ENCODE results near the gene FAAP24. TPM values are rescaled to one million over a fixed set of nuclear protein-coding genes. Genes with fewer than 3 reads are reported as not detected.
"Not testable (repeated sequence)": the region's sequence is repeated elsewhere in the genome, so short reads cannot be mapped to it uniquely, and the experiment has no call there.

FAAP24 gene
- polyA plus RNA-seq, 4 donors = 0.67 to 3.5 (median 1.9) TPM

DNA sequence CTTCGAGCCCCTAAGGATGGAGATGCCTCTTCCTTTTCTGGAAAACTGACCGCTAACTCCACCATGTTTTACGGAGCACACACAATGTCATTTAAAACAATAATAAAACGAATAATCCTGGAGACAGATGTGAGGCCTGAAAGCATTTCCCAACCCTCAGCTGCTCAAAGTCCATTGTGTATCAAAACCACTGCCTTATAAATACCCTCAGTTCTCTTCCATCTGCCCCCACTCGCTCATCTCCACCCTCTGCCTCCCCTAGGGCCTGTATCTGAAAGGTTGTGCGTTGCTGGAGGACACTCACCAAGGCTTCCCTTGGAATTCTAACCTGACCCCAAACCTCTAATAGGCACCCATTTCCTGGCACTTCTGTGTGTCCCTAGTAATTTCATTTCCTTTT is 10.4 kb downstream of the FAAP24 start:
- WGBS, 3 donors = 51 to 75% (median 56%) methylated on average over 6 of the region's 6 CpGs

DNA sequence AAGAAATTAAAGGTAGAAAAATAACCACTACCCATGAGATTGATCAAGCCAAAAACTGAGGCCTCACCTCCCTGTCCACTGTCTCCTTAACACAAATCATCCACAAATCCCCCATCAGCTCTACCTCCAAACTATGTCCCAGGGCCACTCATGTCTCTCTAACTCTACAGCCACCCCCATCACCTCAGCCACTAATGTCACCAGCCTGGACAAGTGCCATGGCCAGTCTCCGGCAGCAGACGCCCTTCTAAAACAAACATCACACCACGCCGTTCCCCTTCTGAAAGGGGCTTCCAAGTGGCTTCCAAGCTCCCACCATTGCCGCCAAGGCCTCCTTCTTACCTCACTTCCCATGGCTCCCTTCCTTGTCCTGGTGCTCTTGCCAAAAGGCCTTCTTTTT is 16.2 kb downstream of the FAAP24 start:
- not testable (repeated sequence) for FAIRE-seq; H3K27ac ChIP-seq (ENCODE audit: low read depth in 1 of 3, low read length in 2 of 3); H3K9me3 ChIP-seq (ENCODE audit: control insufficient read depth in 2 of 2, insufficient read depth in 1 of 2, low read depth in 1 of 2, low read length in 1 of 2); H3K4me1 ChIP-seq (ENCODE audit: control insufficient read depth in 3 of 3, insufficient read depth in 2 of 3, low read depth in 1 of 3, low read length in 2 of 3); H3K4me3 ChIP-seq (ENCODE audit: low read depth in 1 of 3, low read length in 3 of 3); H3K27me3 ChIP-seq (ENCODE audit: control insufficient read depth in 3 of 3, insufficient read depth in 3 of 3, low read length in 3 of 3); DNase-seq
- H3K36me3 ChIP-seq (ENCODE audit: control insufficient read depth in 3 of 3, insufficient read depth in 2 of 3, low read depth in 1 of 3, low read length in 3 of 3) = peaks cover 0 to 64% (median 19%) of the 10 kb centered on the region in 3 donors
- 90 to 95% (median 91%) methylated on average over 5 of the region's 5 CpGs for WGBS, 3 donors

More for the DNA sequence above, 10.4 kb downstream of the FAAP24 start:
- not testable (repeated sequence) for FAIRE-seq; DNase-seq; H3K9me3 ChIP-seq (ENCODE audit: control insufficient read depth in 2 of 2, insufficient read depth in 1 of 2, low read depth in 1 of 2, low read length in 1 of 2); H3K27me3 ChIP-seq (ENCODE audit: control insufficient read depth in 3 of 3, insufficient read depth in 3 of 3, low read length in 3 of 3); H3K27ac ChIP-seq (ENCODE audit: low read depth in 1 of 3, low read length in 2 of 3); H3K4me3 ChIP-seq (ENCODE audit: low read depth in 1 of 3, low read length in 3 of 3); H3K4me1 ChIP-seq (ENCODE audit: control insufficient read depth in 3 of 3, insufficient read depth in 2 of 3, low read depth in 1 of 3, low read length in 2 of 3)
- peaks cover 3 to 54% (median 5%) of the 10 kb centered on the region in 3 donors for H3K36me3 ChIP-seq (ENCODE audit: control insufficient read depth in 3 of 3, insufficient read depth in 2 of 3, low read depth in 1 of 3, low read length in 3 of 3)

DNA sequence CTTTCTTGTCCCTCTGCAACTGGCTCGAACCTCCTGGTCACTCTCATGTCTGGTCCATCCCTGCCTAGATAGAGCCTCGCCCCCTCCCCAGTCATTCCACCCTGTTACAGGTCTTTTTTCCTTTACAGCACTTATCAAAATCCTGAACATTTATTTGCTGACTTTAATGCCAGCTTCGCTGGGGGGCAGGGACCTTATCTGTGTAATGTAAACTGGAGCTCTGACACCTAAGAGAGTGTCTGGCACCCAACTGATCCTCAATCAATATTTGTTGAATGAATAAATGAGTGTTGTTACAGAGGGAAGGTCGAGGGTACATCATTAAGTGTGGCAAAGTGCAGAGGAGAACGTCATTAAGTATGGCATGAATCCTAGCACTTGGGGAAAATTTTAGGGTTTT is 16.7 kb downstream of the FAAP24 start:
- no peaks in the 10 kb centered on the region for H3K9me3 ChIP-seq (ENCODE audit: control insufficient read depth in 2 of 2, insufficient read depth in 1 of 2, low read depth in 1 of 2, low read length in 1 of 2)
- FAIRE-seq (no peak), DNase-seq (no peak)
- no peaks in the 10 kb centered on the region for H3K4me1 ChIP-seq (ENCODE audit: control insufficient read depth in 3 of 3, insufficient read depth in 2 of 3, low read depth in 1 of 3, low read length in 2 of 3)
- H3K27ac ChIP-seq (ENCODE audit: low read depth in 1 of 3, low read length in 2 of 3) = no peak overlapping the region
- peaks cover 0 to 64% (median 19%) of the 10 kb centered on the region in 3 donors for H3K36me3 ChIP-seq (ENCODE audit: control insufficient read depth in 3 of 3, insufficient read depth in 2 of 3, low read depth in 1 of 3, low read length in 3 of 3)
- WGBS, 3 donors = 57 to 69% (median 59%) methylated on average over 5 of the region's 5 CpGs
- no peaks in the 10 kb centered on the region for H3K27me3 ChIP-seq (ENCODE audit: control insufficient read depth in 3 of 3, insufficient read depth in 3 of 3, low read length in 3 of 3)
- H3K4me3 ChIP-seq (ENCODE audit: low read depth in 1 of 3, low read length in 3 of 3) = no peak overlapping the region

DNA sequence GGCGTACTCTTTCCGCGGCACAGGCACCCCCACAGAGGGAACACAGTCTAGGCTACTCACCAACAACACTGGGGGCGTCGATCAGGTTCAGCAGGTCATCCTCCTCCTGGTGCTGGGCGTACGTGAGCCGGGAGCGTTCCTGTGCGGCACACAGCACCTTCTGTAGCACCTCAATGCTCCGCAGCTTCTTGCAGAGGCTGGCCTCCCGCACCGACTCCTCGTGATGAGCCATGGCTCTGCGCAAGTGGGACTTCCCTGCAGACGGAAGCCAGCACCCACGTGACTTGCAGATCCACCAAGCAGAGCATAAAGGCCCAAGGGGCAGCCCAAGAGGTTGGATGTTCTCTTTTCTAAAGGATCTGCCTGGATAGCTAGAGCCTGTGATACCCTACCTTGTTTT is 23.9 kb downstream of the FAAP24 start:
- H3K4me3 ChIP-seq (ENCODE audit: low read depth in 1 of 3, low read length in 3 of 3); H3K9me3 ChIP-seq (ENCODE audit: control insufficient read depth in 2 of 2, insufficient read depth in 1 of 2, low read depth in 1 of 2, low read length in 1 of 2); DNase-seq; H3K4me1 ChIP-seq (ENCODE audit: control insufficient read depth in 3 of 3, insufficient read depth in 2 of 3, low read depth in 1 of 3, low read length in 2 of 3); FAIRE-seq; H3K27ac ChIP-seq (ENCODE audit: low read depth in 1 of 3, low read length in 2 of 3); H3K27me3 ChIP-seq (ENCODE audit: control insufficient read depth in 3 of 3, insufficient read depth in 3 of 3, low read length in 3 of 3): not testable (repeated sequence)
- WGBS, 3 donors = 91 to 95% (median 91%) methylated on average over 16 to 17 of the region's 17 CpGs
- peaks cover 0 to 59% (median 13%) of the 10 kb centered on the region in 3 donors for H3K36me3 ChIP-seq (ENCODE audit: control insufficient read depth in 3 of 3, insufficient read depth in 2 of 3, low read depth in 1 of 3, low read length in 3 of 3)

DNA sequence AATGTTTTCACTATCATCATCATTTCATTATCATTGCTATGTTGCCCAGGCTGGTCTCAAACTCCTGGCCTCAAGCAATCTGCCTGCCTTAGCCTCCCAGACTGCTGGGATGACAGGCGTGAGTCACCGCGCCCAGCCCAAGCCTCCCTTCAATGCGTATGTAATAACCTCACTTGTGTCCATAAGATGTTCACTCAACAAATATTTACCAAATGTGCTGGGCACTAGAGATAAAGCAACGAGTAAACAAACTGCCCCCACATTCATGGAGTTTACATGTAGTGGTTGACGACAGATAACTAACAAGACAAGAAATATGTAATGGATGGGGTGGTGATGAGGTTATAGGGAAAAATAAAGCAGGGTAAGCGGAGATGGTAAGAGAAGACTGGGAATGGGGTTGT is 25.0 kb downstream of the FAAP24 start:
- DNase-seq; H3K27ac ChIP-seq (ENCODE audit: low read depth in 1 of 3, low read length in 2 of 3); H3K4me1 ChIP-seq (ENCODE audit: control insufficient read depth in 3 of 3, insufficient read depth in 2 of 3, low read depth in 1 of 3, low read length in 2 of 3); H3K9me3 ChIP-seq (ENCODE audit: control insufficient read depth in 2 of 2, insufficient read depth in 1 of 2, low read depth in 1 of 2, low read length in 1 of 2); FAIRE-seq; H3K4me3 ChIP-seq (ENCODE audit: low read depth in 1 of 3, low read length in 3 of 3); H3K27me3 ChIP-seq (ENCODE audit: control insufficient read depth in 3 of 3, insufficient read depth in 3 of 3, low read length in 3 of 3): not testable (repeated sequence)
- peaks cover 0 to 63% (median 10%) of the 10 kb centered on the region in 3 donors for H3K36me3 ChIP-seq (ENCODE audit: control insufficient read depth in 3 of 3, insufficient read depth in 2 of 3, low read depth in 1 of 3, low read length in 3 of 3)
- 69 to 72% (median 71%) methylated on average over 7 of the region's 7 CpGs for WGBS, 3 donors

DNA sequence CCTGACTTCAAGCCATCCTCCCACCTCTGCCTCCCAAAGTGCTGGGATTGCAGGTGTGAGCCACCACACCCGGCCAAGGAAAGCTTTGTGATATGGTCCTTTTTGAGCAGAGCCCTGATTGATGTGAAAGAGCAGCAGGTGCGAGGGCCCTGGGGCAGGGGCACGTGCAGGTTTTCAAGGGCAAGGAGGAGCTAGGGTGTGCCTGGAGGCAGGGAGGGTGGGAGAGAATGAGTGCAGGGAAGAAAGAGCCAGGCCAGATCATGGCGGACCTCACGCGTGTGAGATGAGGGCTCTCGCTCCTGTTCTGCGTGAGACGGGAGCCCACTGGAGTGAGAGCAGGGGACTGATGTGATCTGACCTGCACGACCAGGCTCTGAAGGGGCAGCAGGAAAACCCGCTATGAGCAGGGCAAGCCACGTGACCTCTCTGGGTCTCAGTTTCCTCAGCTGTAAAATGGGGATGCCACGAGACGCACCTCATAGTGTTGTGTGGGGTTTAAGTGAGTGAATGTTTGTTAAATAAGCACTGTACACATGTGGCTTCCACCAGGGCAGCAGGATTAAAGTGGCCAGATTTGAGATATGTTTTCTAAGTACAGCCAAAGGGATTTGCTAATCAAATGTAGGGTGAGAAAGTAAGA is 25.8 kb downstream of the FAAP24 start:
- Histone ChIP-seq H3K4me3 (ENCODE audit: low read depth in 1 of 3, low read length in 3 of 3) (no peak overlapping the region), H3K27me3 (ENCODE audit: control insufficient read depth in 3 of 3, insufficient read depth in 3 of 3, low read length in 3 of 3) (no peaks in the 10 kb centered on the region), H3K36me3 (ENCODE audit: control insufficient read depth in 3 of 3, insufficient read depth in 2 of 3, low read depth in 1 of 3, low read length in 3 of 3) (peaks cover 0 to 64% (median 14%) of the 10 kb centered on the region in 3 donors), H3K4me1 (ENCODE audit: control insufficient read depth in 3 of 3, insufficient read depth in 2 of 3, low read depth in 1 of 3, low read length in 2 of 3) (no peaks in the 10 kb centered on the region), H3K9me3 (ENCODE audit: control insufficient read depth in 2 of 2, insufficient read depth in 1 of 2, low read depth in 1 of 2, low read length in 1 of 2) (no peaks in the 10 kb centered on the region), H3K27ac (ENCODE audit: low read depth in 1 of 3, low read length in 2 of 3) (no peak overlapping the region)
- no peak for DNase-seq
- WGBS, 3 donors = 85 to 91% (median 88%) methylated on average over 14 of the region's 14 CpGs
- FAIRE-seq = no peak

DNA sequence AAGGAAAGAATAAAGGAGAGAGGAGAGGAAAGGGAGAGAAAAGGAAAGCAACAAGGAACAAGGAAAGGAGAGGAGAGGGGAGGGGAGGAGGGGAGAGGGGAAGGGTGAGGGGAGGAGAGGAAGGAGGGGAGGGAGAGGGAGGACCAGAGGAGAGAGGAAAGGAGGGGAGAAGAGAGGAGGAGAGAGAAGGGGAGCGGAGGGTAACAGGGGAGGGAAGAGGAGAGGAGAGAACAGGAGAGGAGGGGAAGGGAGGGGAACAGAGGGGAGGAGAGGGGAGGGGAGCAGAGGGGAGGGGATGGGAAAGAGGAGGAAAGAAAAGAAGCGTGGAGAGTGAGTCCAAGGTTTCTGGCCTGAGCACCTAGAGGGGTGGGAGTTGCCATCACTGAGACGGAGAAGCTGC is 26.7 kb downstream of the FAAP24 start:
- no peaks in the 10 kb centered on the region for H3K9me3 ChIP-seq (ENCODE audit: control insufficient read depth in 2 of 2, insufficient read depth in 1 of 2, low read depth in 1 of 2, low read length in 1 of 2)
- FAIRE-seq (no peak), DNase-seq (no peak)
- H3K27me3 ChIP-seq (ENCODE audit: control insufficient read depth in 3 of 3, insufficient read depth in 3 of 3, low read length in 3 of 3) = no peaks in the 10 kb centered on the region
- no peaks in the 10 kb centered on the region for H3K4me1 ChIP-seq (ENCODE audit: control insufficient read depth in 3 of 3, insufficient read depth in 2 of 3, low read depth in 1 of 3, low read length in 2 of 3)
- H3K27ac ChIP-seq (ENCODE audit: low read depth in 1 of 3, low read length in 2 of 3) = no peak overlapping the region
- WGBS, 3 donors = 76 to 92% (median 91%) methylated on average over 3 of the region's 3 CpGs
- no peak overlapping the region for H3K4me3 ChIP-seq (ENCODE audit: low read depth in 1 of 3, low read length in 3 of 3)
- H3K36me3 ChIP-seq (ENCODE audit: control insufficient read depth in 3 of 3, insufficient read depth in 2 of 3, low read depth in 1 of 3, low read length in 3 of 3) = peaks cover 0 to 62% (median 14%) of the 10 kb centered on the region in 3 donors

DNA sequence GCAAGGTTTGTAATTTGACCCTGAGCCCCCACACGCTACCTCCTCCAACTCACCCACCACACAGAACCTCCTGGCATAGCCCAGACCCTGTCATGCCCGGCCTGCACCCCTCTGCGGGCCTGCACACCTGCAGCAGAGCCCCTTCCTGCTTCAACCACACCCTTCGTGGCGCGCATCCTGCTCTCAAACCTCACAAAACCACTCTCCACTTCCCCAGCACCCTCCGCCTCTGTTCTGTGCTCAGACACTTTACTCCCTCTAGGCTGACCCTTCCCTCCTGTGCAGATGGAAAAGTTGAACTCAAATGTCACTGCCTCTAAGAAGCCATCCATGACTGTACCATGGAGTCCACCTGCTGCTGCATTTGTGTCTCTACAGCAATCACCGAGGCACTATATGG is 28.5 kb downstream of the FAAP24 start:
- FAIRE-seq (no peak), DNase-seq (no peak)
- H3K36me3 ChIP-seq (ENCODE audit: control insufficient read depth in 3 of 3, insufficient read depth in 2 of 3, low read depth in 1 of 3, low read length in 3 of 3) = peaks cover 0 to 62% (median 11%) of the 10 kb centered on the region in 3 donors
- no peaks in the 10 kb centered on the region for H3K9me3 ChIP-seq (ENCODE audit: control insufficient read depth in 2 of 2, insufficient read depth in 1 of 2, low read depth in 1 of 2, low read length in 1 of 2)
- H3K27me3 ChIP-seq (ENCODE audit: control insufficient read depth in 3 of 3, insufficient read depth in 3 of 3, low read length in 3 of 3) = no peaks in the 10 kb centered on the region
- H3K4me3 ChIP-seq (ENCODE audit: low read depth in 1 of 3, low read length in 3 of 3) = no peak overlapping the region
- 70 to 94% (median 74%) methylated on average over 8 of the region's 8 CpGs for WGBS, 3 donors
- no peak overlapping the region for H3K27ac ChIP-seq (ENCODE audit: low read depth in 1 of 3, low read length in 2 of 3)
- H3K4me1 ChIP-seq (ENCODE audit: control insufficient read depth in 3 of 3, insufficient read depth in 2 of 3, low read depth in 1 of 3, low read length in 2 of 3) = no peaks in the 10 kb centered on the region

DNA sequence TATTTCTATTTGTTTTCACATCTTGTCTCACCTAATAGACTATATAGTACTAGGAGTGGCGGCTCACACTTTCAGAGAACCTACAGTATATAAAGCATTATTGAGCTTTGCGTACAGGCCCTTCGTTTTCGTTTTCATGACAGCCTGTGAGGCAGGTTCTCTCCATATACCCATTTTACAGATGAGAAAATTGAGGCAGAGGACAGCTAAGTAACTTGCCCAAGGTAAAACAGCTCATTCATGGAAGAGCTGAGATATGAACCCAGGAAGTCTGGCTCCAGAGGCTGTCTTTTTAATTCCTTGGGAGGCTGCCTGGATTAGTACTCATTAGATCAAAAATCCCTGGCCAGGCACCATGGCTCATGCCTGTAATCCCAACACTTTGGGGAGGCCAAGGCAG is 28.9 kb downstream of the FAAP24 start:
- Histone ChIP-seq H3K4me3 (ENCODE audit: low read depth in 1 of 3, low read length in 3 of 3) (no peak overlapping the region), H3K36me3 (ENCODE audit: control insufficient read depth in 3 of 3, insufficient read depth in 2 of 3, low read depth in 1 of 3, low read length in 3 of 3) (peaks cover 0 to 63% (median 11%) of the 10 kb centered on the region in 3 donors), H3K9me3 (ENCODE audit: control insufficient read depth in 2 of 2, insufficient read depth in 1 of 2, low read depth in 1 of 2, low read length in 1 of 2) (no peaks in the 10 kb centered on the region), H3K4me1 (ENCODE audit: control insufficient read depth in 3 of 3, insufficient read depth in 2 of 3, low read depth in 1 of 3, low read length in 2 of 3) (no peaks in the 10 kb centered on the region), H3K27ac (ENCODE audit: low read depth in 1 of 3, low read length in 2 of 3) (no peak overlapping the region), H3K27me3 (ENCODE audit: control insufficient read depth in 3 of 3, insufficient read depth in 3 of 3, low read length in 3 of 3) (no peaks in the 10 kb centered on the region)
- WGBS, 3 donors = 85 to 88% (median 86%) methylated on average over 4 of the region's 4 CpGs
- DNase-seq (no peak), FAIRE-seq (no peak)
